ENCODE results near the gene PKP4. TPM values are rescaled to one million over a fixed set of nuclear protein-coding genes. Genes with fewer than 3 reads are reported as not detected.
A peak's percentile ranks its signal among the peaks of the same experiment; 100 is the strongest.

Gene PKP4
- total RNA-seq, 1 donor from 2014 or later, result 41.6 TPM

- no peaks in the 10 kb centered on the region for H3K27me3 ChIP-seq (ENCODE audit: control insufficient read depth, insufficient read depth, low read length)
- H3K4me3 ChIP-seq (ENCODE audit: low read depth, low read length), result no peak overlapping the region
- FAIRE-seq (no peak), DNase-seq (ENCODE audit: low read depth) (no peak)
- H3K36me3 ChIP-seq (ENCODE audit: control insufficient read depth, insufficient read depth, low read length), result no peaks in the 10 kb centered on the region
- TF ChIP-seq CTCF (IDR thresholded peaks at IDR 0.05; ENCODE audit: insufficient read depth, low read length, severe bottlenecking), result no peak
These were observed 42.0 kb downstream of the PKP4 start for GRCh38 chr2:158498749-158499136.

- Histone ChIP-seq H3K36me3 (ENCODE audit: control insufficient read depth, insufficient read depth, low read length) (no peaks in the 10 kb centered on the region), H3K4me3 (ENCODE audit: low read depth, low read length) (no peak overlapping the region), H3K27me3 (ENCODE audit: control insufficient read depth, insufficient read depth, low read length) (no peaks in the 10 kb centered on the region)
- no peak for DNase-seq (ENCODE audit: low read depth)
- no peak for TF ChIP-seq CTCF (IDR thresholded peaks at IDR 0.05; ENCODE audit: insufficient read depth, low read length, severe bottlenecking)
- FAIRE-seq, result no peak
These were observed 42.6 kb downstream of the PKP4 start for GRCh38 chr2:158499383-158499782.

- no peaks in the 10 kb centered on the region for H3K27me3 ChIP-seq (ENCODE audit: control insufficient read depth, insufficient read depth, low read length)
- DNase-seq (ENCODE audit: low read depth) (no peak), FAIRE-seq (no peak)
- H3K36me3 ChIP-seq (ENCODE audit: control insufficient read depth, insufficient read depth, low read length), result no peaks in the 10 kb centered on the region
- no peak overlapping the region for H3K4me3 ChIP-seq (ENCODE audit: low read depth, low read length)
- TF ChIP-seq CTCF (IDR thresholded peaks at IDR 0.05; ENCODE audit: insufficient read depth, low read length, severe bottlenecking), result no peak
These were observed 43.6 kb downstream of the PKP4 start for GRCh38 chr2:158500333-158500732.

- Histone ChIP-seq H3K27me3 (ENCODE audit: control insufficient read depth, insufficient read depth, low read length) (no peaks in the 10 kb centered on the region), H3K36me3 (ENCODE audit: control insufficient read depth, insufficient read depth, low read length) (no peaks in the 10 kb centered on the region), H3K4me3 (ENCODE audit: low read depth, low read length) (no peak overlapping the region)
- FAIRE-seq (no peak), DNase-seq (ENCODE audit: low read depth) (no peak)
- no peak for TF ChIP-seq CTCF (IDR thresholded peaks at IDR 0.05; ENCODE audit: insufficient read depth, low read length, severe bottlenecking)
These were observed 44.5 kb downstream of the PKP4 start for GRCh38 chr2:158501301-158501700.

- DNase-seq (ENCODE audit: low read depth), result peak; percentile 21
- H3K36me3 ChIP-seq (ENCODE audit: control insufficient read depth, insufficient read depth, low read length), result no peaks in the 10 kb centered on the region
- no peak for TF ChIP-seq CTCF (IDR thresholded peaks at IDR 0.05; ENCODE audit: insufficient read depth, low read length, severe bottlenecking)
- no peak for FAIRE-seq
- H3K27me3 ChIP-seq (ENCODE audit: control insufficient read depth, insufficient read depth, low read length), result no peaks in the 10 kb centered on the region
- H3K4me3 ChIP-seq (ENCODE audit: low read depth, low read length), result no peak overlapping the region
These were observed 46.2 kb downstream of the PKP4 start for GRCh38 chr2:158502974-158503373.

GRCh38 chr2:158504088-158504487 is 47.3 kb downstream of the PKP4 start:
- DNase-seq (ENCODE audit: low read depth), result no peak
- no peak overlapping the region for H3K4me3 ChIP-seq (ENCODE audit: low read depth, low read length)
- no peak for TF ChIP-seq CTCF (IDR thresholded peaks at IDR 0.05; ENCODE audit: insufficient read depth, low read length, severe bottlenecking)
- H3K27me3 ChIP-seq (ENCODE audit: control insufficient read depth, insufficient read depth, low read length), result no peaks in the 10 kb centered on the region
- FAIRE-seq, result no peak
- H3K36me3 ChIP-seq (ENCODE audit: control insufficient read depth, insufficient read depth, low read length), result no peaks in the 10 kb centered on the region

Measured in bronchial epithelial cell (primary cell).